A172 (cell line): ENCODE data around the gene FBXO24. TPM values are rescaled to one million over a fixed set of nuclear protein-coding genes. Genes with fewer than 3 reads are reported as not detected.

Experiments
- DNase-seq: peaks from one replicate; pipeline ENCODE4 v3.0.0-alpha.2; 2015; ENCODE audit warnings: low spot score
- total RNA-seq: library from RNA; depleted of rRNA; stranded (reverse); fragments of >200 nt; shearing (Covaris generic); gene quantifications from 2 replicates; pipeline ENCODE4 v1.2.3, GENCODE V29; 2014

The FBXO24 gene
- total RNA-seq, 1 experiment from 2014 or later, result not detected

GRCh38 chr7:100574362-100575205 is 11.5 kb upstream of the FBXO24 start:
- DNase-seq, result no peak

- no peak for DNase-seq
Observed at GRCh38 chr7:100575206-100575631, 10.9 kb upstream of the FBXO24 start.

- no peak for DNase-seq
Observed at GRCh38 chr7:100575746-100576383, 10.3 kb upstream of the FBXO24 start.

- no peak for DNase-seq
Observed at GRCh38 chr7:100576384-100576993, 9.6 kb upstream of the FBXO24 start.

GRCh38 chr7:100577103-100577502 is 9.0 kb upstream of the FBXO24 start:
- DNase-seq, result no peak

- no peak for DNase-seq
Observed at GRCh38 chr7:100577507-100577906, 8.6 kb upstream of the FBXO24 start.

- DNase-seq, result no peak
Observed at GRCh38 chr7:100578246-100579183, 7.6 kb upstream of the FBXO24 start.

GRCh38 chr7:100580466-100581283 is 5.5 kb upstream of the FBXO24 start:
- no peak for DNase-seq

GRCh38 chr7:100582041-100582579 is 4.0 kb upstream of the FBXO24 start:
- no peak for DNase-seq

GRCh38 chr7:100582650-100583049 is 3.5 kb upstream of the FBXO24 start:
- no peak for DNase-seq

- DNase-seq, result peak; percentile 86
Observed at GRCh38 chr7:100583132-100584053, 2.7 kb upstream of the FBXO24 start.

GRCh38 chr7:100584054-100584682 is 2.0 kb upstream of the FBXO24 start:
- no peak for DNase-seq

GRCh38 chr7:100584683-100585510 is 1.2 kb upstream of the FBXO24 start:
- peak; percentile 77 for DNase-seq

GRCh38 chr7:100585511-100586265 is 440 bp upstream of the FBXO24 start, which contains the start of gene LRCH4:
LRCH4 (minus strand) TSS chr7:100586129; CDS start chr7:100586100, 29 bp downstream.
- no peak for DNase-seq

GRCh38 chr7:100588438-100588837 is 2.3 kb downstream of the FBXO24 start:
- no peak for DNase-seq

- DNase-seq, result no peak
Observed at GRCh38 chr7:100589341-100589947, 3.3 kb downstream of the FBXO24 start.
